NCI-H2171 treated with DMSO at 0.1 percent for 48 hours (cell line): ENCODE data around the gene ZNF440.
"Not testable (repeated sequence)": the region's sequence is repeated elsewhere in the genome, so short reads cannot be mapped to it uniquely, and the experiment has no call there.

Experiments
- DNase-seq: peaks from one replicate; lab custom pipeline; 2025; lab: John Stamatoyannopoulos, UW

Gene ZNF440

GRCh38 chr19:11814029-11814699, at the start of gene ZNF440:
Gene ZNF440 (plus strand): TSS chr19:11814273. CDS start chr19:11814448, 175 bp downstream.
- peak; percentile 39 for DNase-seq

- peak; percentile 63 for DNase-seq
These were observed 47.2 kb upstream of the ZNF440 start, which contains the start of gene ZNF441 for GRCh38 chr19:11766597-11767591. Gene ZNF441 (plus strand): TSS chr19:11767000. CDS start chr19:11767194, 194 bp downstream.

DNA sequence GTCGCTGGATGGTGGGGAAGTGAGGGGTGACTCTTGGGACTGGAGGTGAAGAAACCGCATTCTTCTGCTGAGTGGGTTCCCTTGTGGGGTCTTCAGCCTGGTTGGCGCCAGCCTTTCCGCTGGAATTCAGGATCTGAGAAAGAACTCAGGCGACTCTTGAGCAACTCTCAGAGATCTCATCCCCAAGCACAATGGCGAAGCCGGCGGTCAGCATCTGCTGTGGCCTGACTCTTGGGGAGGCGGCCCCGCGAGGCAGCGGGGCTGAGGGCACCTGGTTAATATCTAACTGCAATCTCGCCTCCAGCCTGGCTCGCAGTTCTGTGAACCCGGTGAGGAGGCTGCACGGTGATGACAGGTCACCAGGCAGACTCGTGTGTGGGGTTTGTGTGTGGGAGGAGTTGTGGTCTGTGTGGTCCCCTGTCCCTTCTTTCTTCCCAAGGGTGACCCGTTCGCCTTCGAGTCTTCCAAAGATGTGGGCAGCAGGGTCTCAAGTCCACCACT, 46.4 kb upstream of the ZNF440 start:
- DNase-seq, result no peak

DNA sequence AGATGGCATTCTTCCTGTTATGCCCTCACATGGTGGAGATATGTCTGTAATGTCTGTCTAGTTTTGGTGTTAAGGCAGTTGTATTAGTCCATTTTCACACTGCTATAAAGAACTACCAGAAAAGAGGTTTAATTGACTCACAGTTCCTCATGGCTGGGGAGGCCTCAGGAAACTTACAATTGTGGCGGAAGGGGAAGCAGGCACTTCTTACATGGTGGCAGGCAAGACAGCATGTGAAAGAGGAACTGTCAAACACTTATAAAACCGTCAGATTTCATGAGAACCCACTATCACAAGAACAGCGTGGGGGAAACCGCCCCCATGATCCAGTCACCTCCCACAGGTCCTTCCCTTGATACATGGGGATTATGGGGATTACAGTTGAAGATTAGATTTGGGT, 44.1 kb upstream of the ZNF440 start:
- no peak for DNase-seq

GRCh38 chr19:11771520-11771919, 42.6 kb upstream of the ZNF440 start:
- not testable (repeated sequence) for DNase-seq

DNA sequence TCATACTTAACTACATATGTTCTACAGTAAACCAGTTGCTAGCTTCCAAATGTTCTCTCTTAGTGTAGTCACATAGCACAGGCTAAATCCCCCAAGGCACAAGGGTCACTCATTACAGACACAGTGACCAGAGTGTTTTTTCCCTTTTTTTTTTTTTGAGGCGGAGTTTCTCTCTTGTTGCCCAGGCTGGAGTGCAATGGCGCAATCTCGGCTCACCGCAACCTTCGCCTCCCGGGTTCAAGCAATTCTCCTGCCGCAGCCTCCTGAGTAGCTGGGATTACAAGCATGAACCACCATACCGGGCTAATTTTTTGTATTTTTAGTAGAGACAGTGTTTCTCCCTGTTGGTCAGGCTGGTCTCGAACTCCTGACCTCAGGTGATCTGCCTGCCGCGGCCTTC, 37.4 kb upstream of the ZNF440 start:
- not testable (repeated sequence) for DNase-seq

DNA sequence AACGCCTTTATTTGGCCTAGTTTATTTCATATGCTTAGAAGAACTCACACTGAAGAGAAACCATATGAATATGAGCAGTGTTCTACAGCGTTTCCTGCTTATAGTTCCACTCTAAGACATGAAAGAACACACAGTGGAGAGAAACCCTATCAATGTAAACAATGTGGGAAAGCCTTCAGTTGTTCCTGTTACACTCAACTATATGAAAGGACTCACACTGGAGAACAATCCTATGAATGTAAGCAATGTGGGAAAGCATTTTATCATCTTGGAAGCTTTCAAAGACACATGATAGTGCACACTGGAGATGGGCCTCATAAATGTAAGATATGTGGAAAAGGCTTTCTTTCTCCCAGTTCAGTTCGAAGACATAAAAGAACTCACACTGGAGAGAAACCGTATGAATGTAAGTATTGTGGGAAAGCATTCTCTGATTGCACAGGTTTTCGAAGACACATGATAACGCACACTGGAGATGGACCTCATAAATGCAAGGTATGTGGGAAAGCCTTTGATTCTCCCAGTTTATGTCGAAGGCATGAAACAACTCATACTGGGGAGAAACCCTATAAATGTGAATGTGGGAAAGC, 33.5 kb upstream of the ZNF440 start:
- DNase-seq, result no peak

- DNase-seq, result no peak
These were observed 32.6 kb upstream of the ZNF440 start for GRCh38 chr19:11781295-11782057.

DNA sequence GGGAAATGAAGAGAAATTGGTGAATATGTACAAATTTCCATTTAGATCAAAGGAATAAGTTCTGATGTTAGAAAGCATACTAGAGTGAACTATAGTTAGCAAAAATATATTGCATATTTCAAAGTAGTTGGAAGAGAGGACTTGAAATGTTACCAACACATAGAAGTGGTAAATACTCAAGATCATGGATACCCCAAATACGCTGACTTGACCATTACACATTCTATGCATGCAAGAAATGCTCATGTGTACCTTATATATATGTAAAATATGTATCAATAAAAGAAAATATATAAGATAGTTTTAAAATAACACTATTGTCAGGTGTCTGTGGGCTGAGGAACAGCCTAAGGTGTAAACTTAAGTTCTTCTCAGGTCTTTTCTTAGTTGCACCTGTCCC, 30.3 kb upstream of the ZNF440 start:
- DNase-seq, result no peak

- DNase-seq, result no peak
These were observed 29.7 kb upstream of the ZNF440 start for GRCh38 chr19:11784356-11784755.

DNA sequence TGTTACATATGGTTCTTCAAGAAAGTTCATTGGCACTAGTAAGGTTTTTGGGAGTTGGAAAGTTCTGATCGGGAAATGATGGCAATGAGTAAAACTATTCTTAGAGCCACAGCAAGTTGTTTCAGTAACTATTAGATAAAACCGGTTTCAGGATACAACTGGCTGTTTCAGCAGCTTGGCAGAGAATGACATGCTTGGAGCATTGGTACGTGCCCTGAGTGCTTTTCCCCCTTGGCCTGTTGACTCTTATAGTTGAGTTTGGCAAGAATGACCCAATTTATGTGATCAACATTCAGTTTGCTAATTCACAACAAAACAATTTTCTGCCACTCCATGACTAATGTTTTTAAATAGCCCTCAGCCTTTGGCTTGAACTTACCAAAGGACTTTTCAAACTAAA, 26.5 kb upstream of the ZNF440 start:
- no peak for DNase-seq

DNA sequence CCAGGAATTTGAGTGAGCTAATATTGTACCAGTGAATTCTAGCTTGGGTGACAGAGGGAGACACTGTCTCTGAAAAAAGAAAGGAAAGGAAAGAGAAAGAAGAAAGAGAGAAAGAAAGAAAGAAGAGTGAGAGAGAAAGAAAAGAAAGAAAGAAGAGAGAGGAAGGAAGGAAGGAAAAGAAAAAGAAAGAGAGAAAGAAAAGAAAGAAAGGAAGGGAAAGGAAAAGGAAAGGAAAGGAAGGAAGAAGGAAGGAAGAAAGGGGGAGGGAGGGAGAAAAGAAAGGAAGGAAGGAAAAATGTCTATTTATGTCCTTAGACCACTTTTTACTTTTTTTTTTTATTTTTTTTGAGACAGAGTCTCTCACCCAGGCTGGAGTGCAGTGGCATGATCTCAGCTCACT, 21.1 kb upstream of the ZNF440 start:
- DNase-seq, result no peak

DNA sequence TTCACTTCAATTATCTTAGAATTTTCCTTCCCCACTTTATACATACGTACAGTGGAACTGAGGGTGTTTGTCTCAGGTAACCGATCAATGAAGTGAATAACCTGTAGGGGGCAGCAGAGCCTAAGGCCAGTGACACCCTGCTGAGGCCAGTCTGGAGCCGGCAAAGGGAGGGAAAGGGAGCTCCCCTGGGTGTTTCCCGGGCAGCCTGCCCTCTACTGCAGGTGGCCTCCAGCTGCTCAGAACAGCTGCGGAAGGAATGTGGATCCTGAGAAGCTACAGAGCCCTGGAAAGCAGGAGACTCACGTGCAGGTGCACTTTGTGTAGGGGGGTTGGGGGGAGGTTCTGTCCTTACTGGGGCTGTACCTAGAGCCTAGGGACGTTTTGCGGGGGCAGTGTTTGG, 16.6 kb upstream of the ZNF440 start:
- DNase-seq, result peak; percentile 89

DNA sequence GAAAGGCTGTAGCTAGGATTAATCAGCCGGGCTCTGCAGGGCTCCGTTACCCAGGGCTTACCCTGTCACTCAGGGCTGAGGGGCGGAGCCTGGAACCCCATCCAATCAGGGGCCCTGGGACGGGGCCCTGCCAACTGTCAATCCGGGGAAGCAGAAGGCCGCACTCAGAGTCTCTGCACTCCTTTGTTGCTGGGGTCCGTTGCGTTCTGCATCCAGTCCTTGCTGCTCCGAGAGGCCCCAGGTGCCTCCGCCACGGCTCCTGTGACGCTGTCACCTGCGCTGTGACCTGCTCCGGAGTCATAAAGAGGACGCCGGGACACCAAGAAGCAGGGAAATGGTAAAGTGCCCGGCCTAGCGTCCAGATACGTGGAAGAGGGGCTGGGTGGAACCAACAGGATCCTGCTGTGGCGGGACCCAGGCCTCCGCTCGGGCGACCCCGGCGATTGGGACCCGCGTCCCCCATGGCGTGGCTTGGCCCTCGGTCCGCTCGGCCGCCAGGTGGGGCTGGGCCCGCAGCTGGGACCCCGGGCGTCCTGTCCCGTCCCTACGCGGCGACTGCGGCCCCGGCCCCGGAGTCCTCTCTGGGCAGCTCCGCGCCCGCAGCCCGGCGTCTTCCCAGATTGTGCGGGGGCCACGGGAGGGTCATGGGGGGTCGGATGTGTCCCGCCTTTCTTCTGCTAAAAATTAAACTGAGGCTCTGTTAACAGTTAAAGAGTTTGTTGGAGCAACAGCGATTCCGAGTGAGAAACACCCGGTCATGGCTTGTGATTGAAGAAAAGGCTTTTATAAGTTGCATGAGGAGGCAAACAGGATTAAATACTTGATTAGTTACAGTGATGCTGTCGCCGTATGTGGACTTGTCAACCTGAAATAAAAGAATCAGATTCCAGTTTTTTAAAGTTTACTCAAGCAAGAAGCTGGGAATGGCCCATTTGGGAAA, 15.4 kb upstream of the ZNF440 start, which contains the start of gene ZNF491:
Gene ZNF491, plus strand, starts transcription at position 133 of the 940 bp plus-strand sequence. CDS start 7,431 bp downstream, outside the sequence.
- DNase-seq, result peak; percentile 73

- no peak for DNase-seq
These were observed 7.5 kb upstream of the ZNF440 start for GRCh38 chr19:11806354-11807098.

DNA sequence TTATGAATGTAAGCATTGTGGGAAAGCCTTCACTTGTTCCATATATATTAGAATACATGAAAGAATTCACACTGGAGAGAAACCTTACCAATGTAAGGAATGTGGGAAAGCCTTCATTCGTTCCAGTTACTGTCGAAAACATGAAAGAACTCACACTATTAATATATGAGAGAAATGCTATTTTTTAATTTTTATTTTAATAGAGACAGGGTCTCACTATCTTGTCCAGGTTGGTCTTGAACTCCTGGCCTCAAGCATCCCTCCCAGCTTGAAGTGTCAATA, 7.0 kb upstream of the ZNF440 start:
- DNase-seq, result no peak

GRCh38 chr19:11813703-11814028, 407 bp upstream of the ZNF440 start:
- DNase-seq, result no peak

DNA sequence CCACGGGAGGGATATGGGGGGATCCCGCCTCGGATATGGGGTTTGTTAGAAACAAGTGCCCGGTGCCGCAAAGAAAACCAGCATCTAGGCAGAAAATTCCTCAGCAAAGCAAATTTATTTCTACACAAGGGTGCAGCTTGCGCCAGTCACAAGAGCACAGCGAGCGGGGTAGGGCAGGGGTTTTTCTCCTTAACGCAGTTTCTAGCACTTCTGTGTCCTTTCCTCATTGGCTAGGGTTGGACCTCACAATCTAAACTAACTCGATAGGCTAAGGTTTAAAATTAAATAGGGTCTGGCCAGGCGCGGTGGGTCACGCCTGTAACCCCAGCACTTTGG, 595 bp downstream of the ZNF440 start:
- no peak for DNase-seq

GRCh38 chr19:11821474-11822109, 7.5 kb downstream of the ZNF440 start:
- no peak for DNase-seq
